ENCODE data around the gene GFRA4.

GFRA4 gene

DNA sequence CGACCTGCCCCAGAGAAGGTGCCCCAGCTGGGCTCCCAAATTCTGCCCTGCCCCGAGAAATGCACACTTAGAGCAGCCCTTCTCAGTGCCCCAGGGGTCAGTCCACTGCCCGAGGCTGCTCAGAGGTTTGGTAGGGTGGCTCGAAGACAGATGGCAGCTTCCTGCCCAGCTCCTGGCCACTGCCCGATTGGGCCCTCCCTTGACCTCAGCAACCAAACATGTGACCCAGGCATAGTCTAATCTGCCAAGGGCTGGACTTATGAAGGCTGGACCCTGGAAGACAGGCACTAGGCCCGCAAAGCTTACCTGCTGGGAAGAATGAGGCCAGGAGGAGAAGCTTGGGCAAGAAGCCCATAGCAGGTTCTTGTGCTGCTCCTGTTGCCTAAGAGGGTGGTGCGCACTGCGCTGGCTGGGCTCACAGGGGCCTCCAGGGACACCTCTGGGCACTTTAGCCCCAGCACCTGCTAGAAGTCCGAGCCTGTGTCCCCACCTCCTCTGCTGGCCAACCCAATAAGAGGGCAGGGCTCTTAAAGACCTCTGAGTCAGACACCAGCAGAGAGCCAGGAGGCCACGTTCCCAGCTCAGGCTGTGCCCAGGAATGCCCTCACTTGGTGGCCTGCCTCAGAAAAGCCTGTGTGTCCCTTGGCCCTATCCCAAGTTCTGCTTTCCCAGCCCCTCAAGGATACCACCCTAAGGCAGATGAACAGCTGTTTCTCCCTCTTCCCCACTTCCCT, 43.7 kb upstream of the GFRA4 start:
- no peaks in the 10 kb centered on the region for H3K36me3 ChIP-seq (ENCODE audit: insufficient read depth, low read length)
- TF ChIP-seq CTCF (conservative IDR thresholded peaks at IDR 0.05; ENCODE audit: low read length) (no peak), EZH2phosphoT487 (IDR thresholded peaks at IDR 0.05; ENCODE audit: borderline replicate concordance) (no peak)
- no peak overlapping the region for H3K9ac ChIP-seq (ENCODE audit: low read depth, low read length, poor library complexity, severe bottlenecking)
- H3K79me2 ChIP-seq (ENCODE audit: insufficient read depth, low read length), result no peaks in the 10 kb centered on the region
- H4K20me1 ChIP-seq (ENCODE audit: insufficient read depth, low read length, poor library complexity, severe bottlenecking), result no peaks in the 10 kb centered on the region
- H3K9me2 ChIP-seq (replicated peaks; ENCODE audit: low read depth, low read length), result no peaks in the 10 kb centered on the region
- H3K27me3 ChIP-seq (ENCODE audit: insufficient read depth, low read length, poor library complexity, severe bottlenecking), result no peaks in the 10 kb centered on the region
- H3F3A ChIP-seq (ENCODE audit: low read depth), result no peaks in the 10 kb centered on the region
- no peak overlapping the region for H2AFZ ChIP-seq (ENCODE audit: low read length)
- H3K4me2 ChIP-seq (ENCODE audit: low read depth, low read length, poor library complexity, severe bottlenecking), result no peak overlapping the region
- H3K4me3 ChIP-seq (ENCODE audit: low read length, poor library complexity, severe bottlenecking), result no peak overlapping the region
- peaks cover 3% of the 10 kb centered on the region for H3K4me1 ChIP-seq (ENCODE audit: insufficient read depth, low read length, poor library complexity, severe bottlenecking)
- H3K9me3 ChIP-seq (ENCODE audit: insufficient read depth, low read depth, low read length), result no peaks in the 10 kb centered on the region

DNA sequence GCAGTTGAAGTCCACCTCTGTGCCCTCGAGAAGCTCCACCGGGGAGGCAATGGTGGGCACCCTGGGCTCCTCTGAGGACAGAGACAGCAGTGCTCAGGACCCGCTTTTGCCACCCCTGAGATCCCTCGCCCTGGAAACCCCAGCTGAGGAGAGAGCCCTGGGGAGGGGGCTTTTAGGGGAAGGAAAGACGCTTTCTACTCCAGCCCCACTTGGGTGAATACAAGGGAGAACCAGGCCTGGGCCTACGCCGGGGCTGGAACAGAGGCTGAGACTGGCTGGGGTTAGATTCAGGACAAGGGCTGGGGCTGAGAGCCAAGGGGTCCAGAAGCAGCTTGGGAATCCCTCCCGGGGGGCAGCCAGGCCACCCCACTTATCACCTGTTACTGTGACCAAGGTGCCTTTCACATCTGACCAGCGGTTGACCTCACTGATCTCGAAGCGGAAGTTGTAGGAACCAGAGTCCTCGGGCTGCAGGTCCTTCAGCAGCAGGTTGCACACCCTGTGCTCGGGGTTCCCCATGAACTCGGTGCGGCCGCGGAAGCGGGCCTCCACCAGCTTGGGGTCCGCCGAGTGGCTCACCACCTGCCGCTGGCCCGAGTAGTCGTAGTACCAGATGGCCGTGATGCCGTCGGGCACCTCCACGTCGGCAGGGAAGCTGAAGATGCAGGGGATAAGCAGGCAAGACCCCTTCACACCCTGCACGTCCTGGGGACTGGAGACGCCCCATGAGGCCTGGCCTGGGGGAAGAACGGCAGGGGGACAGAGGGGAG, 43.0 kb upstream of the GFRA4 start:
- no peaks in the 10 kb centered on the region for H3K36me3 ChIP-seq (ENCODE audit: insufficient read depth, low read length)
- no peak overlapping the region for H3K4me3 ChIP-seq (ENCODE audit: low read length, poor library complexity, severe bottlenecking)
- H3F3A ChIP-seq (ENCODE audit: low read depth), result no peaks in the 10 kb centered on the region
- H2AFZ ChIP-seq (ENCODE audit: low read length), result no peak overlapping the region
- H3K9ac ChIP-seq (ENCODE audit: low read depth, low read length, poor library complexity, severe bottlenecking), result no peak overlapping the region
- no peaks in the 10 kb centered on the region for H4K20me1 ChIP-seq (ENCODE audit: insufficient read depth, low read length, poor library complexity, severe bottlenecking)
- TF ChIP-seq EZH2phosphoT487 (IDR thresholded peaks at IDR 0.05; ENCODE audit: borderline replicate concordance), result no peak
- TF ChIP-seq CTCF (conservative IDR thresholded peaks at IDR 0.05; ENCODE audit: low read length), result no peak
- H3K27me3 ChIP-seq (ENCODE audit: insufficient read depth, low read length, poor library complexity, severe bottlenecking), result no peaks in the 10 kb centered on the region
- H3K79me2 ChIP-seq (ENCODE audit: insufficient read depth, low read length), result no peaks in the 10 kb centered on the region
- no peak overlapping the region for H3K4me2 ChIP-seq (ENCODE audit: low read depth, low read length, poor library complexity, severe bottlenecking)
- no peaks in the 10 kb centered on the region for H3K9me2 ChIP-seq (replicated peaks; ENCODE audit: low read depth, low read length)
- no peaks in the 10 kb centered on the region for H3K9me3 ChIP-seq (ENCODE audit: insufficient read depth, low read depth, low read length)
- H3K4me1 ChIP-seq (ENCODE audit: insufficient read depth, low read length, poor library complexity, severe bottlenecking), result peaks cover 3% of the 10 kb centered on the region

DNA sequence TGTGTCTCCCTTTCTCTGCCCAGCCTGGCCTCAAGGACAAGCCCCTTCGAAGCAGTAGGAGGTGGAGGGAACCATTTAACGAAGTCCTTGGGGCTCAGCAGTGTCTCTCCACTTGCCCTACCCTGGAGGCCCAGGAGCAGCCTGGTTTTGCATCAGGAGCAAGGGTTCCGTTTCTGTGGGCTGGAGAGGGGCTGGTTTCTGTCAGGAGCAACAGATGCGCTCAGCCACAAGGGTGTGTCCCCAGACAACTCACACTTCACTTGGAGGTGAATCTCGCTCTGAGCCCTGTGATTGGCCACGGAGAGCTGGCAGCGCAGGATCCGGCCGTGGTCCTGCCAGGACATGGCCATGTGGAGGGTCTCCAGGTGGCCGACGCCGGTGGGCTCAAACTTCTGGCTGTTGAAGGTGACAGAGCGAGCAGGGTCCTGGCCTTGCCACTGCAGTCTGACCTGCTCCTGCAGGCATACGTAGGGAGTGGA, 42.3 kb upstream of the GFRA4 start:
- Histone ChIP-seq H3K27me3 (ENCODE audit: insufficient read depth, low read length, poor library complexity, severe bottlenecking) (no peaks in the 10 kb centered on the region), H3K9me3 (ENCODE audit: insufficient read depth, low read depth, low read length) (no peaks in the 10 kb centered on the region)

More for the DNA sequence above, 42.3 kb upstream of the GFRA4 start:
- no peak overlapping the region for H3K4me2 ChIP-seq (ENCODE audit: low read depth, low read length, poor library complexity, severe bottlenecking)
- peaks cover 3% of the 10 kb centered on the region for H3K4me1 ChIP-seq (ENCODE audit: insufficient read depth, low read length, poor library complexity, severe bottlenecking)
- TF ChIP-seq EZH2phosphoT487 (IDR thresholded peaks at IDR 0.05; ENCODE audit: borderline replicate concordance) (no peak), CTCF (conservative IDR thresholded peaks at IDR 0.05; ENCODE audit: low read length) (no peak)
- no peak overlapping the region for H3K4me3 ChIP-seq (ENCODE audit: low read length, poor library complexity, severe bottlenecking)
- H3K79me2 ChIP-seq (ENCODE audit: insufficient read depth, low read length), result no peaks in the 10 kb centered on the region
- no peaks in the 10 kb centered on the region for H3F3A ChIP-seq (ENCODE audit: low read depth)
- H2AFZ ChIP-seq (ENCODE audit: low read length), result no peak overlapping the region
- H3K36me3 ChIP-seq (ENCODE audit: insufficient read depth, low read length), result no peaks in the 10 kb centered on the region
- no peak overlapping the region for H3K9ac ChIP-seq (ENCODE audit: low read depth, low read length, poor library complexity, severe bottlenecking)
- no peaks in the 10 kb centered on the region for H4K20me1 ChIP-seq (ENCODE audit: insufficient read depth, low read length, poor library complexity, severe bottlenecking)
- H3K9me2 ChIP-seq (replicated peaks; ENCODE audit: low read depth, low read length), result no peaks in the 10 kb centered on the region

All from Loucy (cell line).